Measurements from ENCODE around the gene AFG3L2.

AFG3L2 gene

GRCh38 chr18:12374401-12374800 lies 2.6 kb downstream of the AFG3L2 start:
- H3K27ac ChIP-seq: no peak overlapping the region
- in situ Hi-C loops (cut with HindIII; ENCODE audit: low pct_ligation_motif_present, low sequenced_read_pairs): no loop called here
- DNase-seq: no peak
- H3K27me3 ChIP-seq (replicated peaks): no peaks in the 10 kb centered on the region
- H3K36me3 ChIP-seq (replicated peaks): no peaks in the 10 kb centered on the region
- no peak for TF ChIP-seq CTCF (IDR thresholded peaks at IDR 0.05; ENCODE audit: low read depth, low read length, missing control alignments)
- H3K4me3 ChIP-seq (ENCODE audit: low read depth, low read length): no peak overlapping the region

- Histone ChIP-seq H3K27ac (no peak overlapping the region), H3K36me3 (replicated peaks) (no peaks in the 10 kb centered on the region), H3K27me3 (replicated peaks) (no peaks in the 10 kb centered on the region), H3K4me3 (ENCODE audit: low read depth, low read length) (no peak overlapping the region)
- no peak for TF ChIP-seq CTCF (IDR thresholded peaks at IDR 0.05; ENCODE audit: low read depth, low read length, missing control alignments)
- in situ Hi-C loops (cut with HindIII; ENCODE audit: low pct_ligation_motif_present, low sequenced_read_pairs): no loop called here
- DNase-seq: no peak
Observed at GRCh38 chr18:12373771-12374116, 3.3 kb downstream of the AFG3L2 start.

DNA sequence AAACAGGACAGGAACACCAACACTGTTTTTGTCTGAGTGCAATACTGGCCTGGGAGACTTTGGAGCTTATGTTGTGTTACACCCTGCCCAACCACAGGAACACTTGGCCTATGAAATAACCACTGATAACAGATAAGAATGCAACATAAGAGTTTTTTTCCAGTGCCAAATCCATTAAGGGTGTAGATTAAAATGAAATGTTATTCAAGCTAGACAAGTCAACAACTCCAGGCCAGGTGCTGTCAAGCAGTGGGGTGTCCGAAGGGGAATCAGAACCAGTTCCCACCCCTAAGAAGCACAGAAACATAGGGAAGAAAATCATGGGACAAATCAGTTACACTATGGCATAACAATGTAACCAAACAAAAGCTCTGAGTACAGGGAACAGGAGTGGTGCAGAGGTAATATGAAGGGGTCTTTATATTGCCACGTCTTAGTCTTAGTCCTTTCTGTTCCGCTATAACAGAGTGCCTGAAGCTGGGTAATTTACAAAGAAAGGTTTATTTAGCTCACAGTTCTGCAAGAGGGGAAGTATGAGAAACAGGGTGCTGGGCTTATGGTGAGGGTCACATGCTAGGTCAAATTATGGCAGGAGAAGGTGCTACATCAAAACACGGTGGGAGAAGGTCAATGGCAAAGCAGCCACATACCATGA lies 3.8 kb downstream of the AFG3L2 start:
- Histone ChIP-seq H3K4me3 (ENCODE audit: low read depth, low read length) (no peak overlapping the region), H3K27ac (peak overlapping the region; percentile 1), H3K36me3 (replicated peaks) (peaks cover 2% of the 10 kb centered on the region), H3K27me3 (replicated peaks) (no peaks in the 10 kb centered on the region)
- in situ Hi-C loops (cut with HindIII; ENCODE audit: low pct_ligation_motif_present, low sequenced_read_pairs): no loop called here
- TF ChIP-seq CTCF (IDR thresholded peaks at IDR 0.05; ENCODE audit: low read depth, low read length, missing control alignments): no peak
- peak; percentile 32 for DNase-seq

DNA sequence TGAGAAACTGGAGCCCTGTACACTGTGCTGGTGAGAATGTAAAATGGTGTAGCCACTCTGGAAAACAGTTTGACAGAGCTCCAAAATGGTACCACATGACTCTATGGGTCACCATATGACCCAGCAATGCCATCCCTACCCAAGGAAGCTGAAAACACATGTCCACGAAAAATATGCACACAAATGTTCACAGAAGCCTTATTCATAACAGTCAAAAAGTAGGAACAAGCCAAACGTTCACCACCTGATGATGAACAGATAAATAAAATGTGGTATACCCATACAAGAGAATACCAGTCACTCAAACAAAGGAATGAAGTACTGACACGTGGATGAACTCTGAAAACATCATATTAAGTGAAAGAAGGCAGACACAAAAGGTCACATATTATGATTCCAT lies 4.6 kb downstream of the AFG3L2 start:
- Histone ChIP-seq H3K4me3 (ENCODE audit: low read depth, low read length) (no peak overlapping the region), H3K36me3 (replicated peaks) (peaks cover 4% of the 10 kb centered on the region), H3K27ac (peak overlapping the region; percentile 1), H3K27me3 (replicated peaks) (no peaks in the 10 kb centered on the region)
- in situ Hi-C loops (cut with HindIII; ENCODE audit: low pct_ligation_motif_present, low sequenced_read_pairs): no loop called here
- TF ChIP-seq CTCF (IDR thresholded peaks at IDR 0.05; ENCODE audit: low read depth, low read length, missing control alignments): no peak
- DNase-seq: no peak

GRCh38 chr18:12371590-12371989 lies 5.4 kb downstream of the AFG3L2 start:
- no peak for TF ChIP-seq CTCF (IDR thresholded peaks at IDR 0.05; ENCODE audit: low read depth, low read length, missing control alignments)
- Histone ChIP-seq H3K27ac (no peak overlapping the region), H3K27me3 (replicated peaks) (no peaks in the 10 kb centered on the region), H3K4me3 (ENCODE audit: low read depth, low read length) (no peak overlapping the region), H3K36me3 (replicated peaks) (peaks cover 10% of the 10 kb centered on the region)
- DNase-seq: no peak
- in situ Hi-C loops (cut with HindIII; ENCODE audit: low pct_ligation_motif_present, low sequenced_read_pairs): no loop called here

GRCh38 chr18:12369211-12369610 lies 7.8 kb downstream of the AFG3L2 start:
- no peak for TF ChIP-seq CTCF (IDR thresholded peaks at IDR 0.05; ENCODE audit: low read depth, low read length, missing control alignments)
- Histone ChIP-seq H3K36me3 (replicated peaks) (peaks cover 15% of the 10 kb centered on the region), H3K27me3 (replicated peaks) (no peaks in the 10 kb centered on the region), H3K4me3 (ENCODE audit: low read depth, low read length) (no peak overlapping the region), H3K27ac (no peak overlapping the region)
- no peak for DNase-seq
- in situ Hi-C loops (cut with HindIII; ENCODE audit: low pct_ligation_motif_present, low sequenced_read_pairs): no loop called here

Measured in brain microvascular endothelial cell (primary cell).